ENCODE data around the gene CLK3.

Gene CLK3

GRCh38 chr15:74611834-74612233, 3.8 kb upstream of the CLK3 start:
- Histone ChIP-seq H3K27ac (ENCODE audit: insufficient read depth, low read depth, low read length, poor library complexity, severe bottlenecking) (no peak overlapping the region), H3K36me3 (ENCODE audit: control insufficient read depth, insufficient read depth, low read length) (no peaks in the 10 kb centered on the region), H3K27me3 (ENCODE audit: control insufficient read depth, insufficient read depth, low read length, poor library complexity, severe bottlenecking) (no peaks in the 10 kb centered on the region), H3K9me3 (ENCODE audit: control insufficient read depth, low read length) (no peaks in the 10 kb centered on the region), H3K4me1 (ENCODE audit: control insufficient read depth, insufficient read depth, low read length) (peaks cover 23% of the 10 kb centered on the region), H3K4me3 (ENCODE audit: insufficient read depth, low read depth, low read length) (no peak overlapping the region)
- WGBS, 2 experiments, result 93 to 96% methylated on average over 6 of the region's 6 CpGs

GRCh38 chr15:74612677-74613076, 3.0 kb upstream of the CLK3 start:
- no peak overlapping the region for H3K27ac ChIP-seq (ENCODE audit: insufficient read depth, low read depth, low read length, poor library complexity, severe bottlenecking)
- no peaks in the 10 kb centered on the region for H3K36me3 ChIP-seq (ENCODE audit: control insufficient read depth, insufficient read depth, low read length)
- no peak overlapping the region for H3K4me3 ChIP-seq (ENCODE audit: insufficient read depth, low read depth, low read length)
- 90 to 92% methylated on average over 2 of the region's 2 CpGs for WGBS, 2 experiments
- H3K27me3 ChIP-seq (ENCODE audit: control insufficient read depth, insufficient read depth, low read length, poor library complexity, severe bottlenecking), result no peaks in the 10 kb centered on the region
- H3K9me3 ChIP-seq (ENCODE audit: control insufficient read depth, low read length), result no peaks in the 10 kb centered on the region
- H3K4me1 ChIP-seq (ENCODE audit: control insufficient read depth, insufficient read depth, low read length), result peaks cover 31% of the 10 kb centered on the region

GRCh38 chr15:74613089-74613952, 2.3 kb upstream of the CLK3 start:
- Histone ChIP-seq H3K9me3 (ENCODE audit: control insufficient read depth, low read length) (no peaks in the 10 kb centered on the region), H3K4me1 (ENCODE audit: control insufficient read depth, insufficient read depth, low read length) (peaks cover 38% of the 10 kb centered on the region), H3K27ac (ENCODE audit: insufficient read depth, low read depth, low read length, poor library complexity, severe bottlenecking) (no peak overlapping the region), H3K27me3 (ENCODE audit: control insufficient read depth, insufficient read depth, low read length, poor library complexity, severe bottlenecking) (no peaks in the 10 kb centered on the region), H3K36me3 (ENCODE audit: control insufficient read depth, insufficient read depth, low read length) (no peaks in the 10 kb centered on the region), H3K4me3 (ENCODE audit: insufficient read depth, low read depth, low read length) (no peak overlapping the region)
- 89 to 96% methylated on average over 6 of the region's 6 CpGs for whole genome bisulfite sequencing, 2 experiments

GRCh38 chr15:74613953-74614743, 1.5 kb upstream of the CLK3 start:
- Histone ChIP-seq H3K4me3 (ENCODE audit: insufficient read depth, low read depth, low read length) (peak overlapping the region; percentile 84), H3K4me1 (ENCODE audit: control insufficient read depth, insufficient read depth, low read length) (peaks cover 39% of the 10 kb centered on the region), H3K9me3 (ENCODE audit: control insufficient read depth, low read length) (no peaks in the 10 kb centered on the region), H3K27ac (ENCODE audit: insufficient read depth, low read depth, low read length, poor library complexity, severe bottlenecking) (no peak overlapping the region), H3K36me3 (ENCODE audit: control insufficient read depth, insufficient read depth, low read length) (no peaks in the 10 kb centered on the region), H3K27me3 (ENCODE audit: control insufficient read depth, insufficient read depth, low read length, poor library complexity, severe bottlenecking) (no peaks in the 10 kb centered on the region)
- WGBS, 2 experiments, result 45 to 46% methylated on average over 37 to 38 of the region's 38 CpGs

GRCh38 chr15:74614744-74615507, 710 bp upstream of the CLK3 start:
- H3K9me3 ChIP-seq (ENCODE audit: control insufficient read depth, low read length), result no peaks in the 10 kb centered on the region
- H3K27me3 ChIP-seq (ENCODE audit: control insufficient read depth, insufficient read depth, low read length, poor library complexity, severe bottlenecking), result no peaks in the 10 kb centered on the region
- WGBS, 2 experiments, result 0% methylated on average over 76 of the region's 76 CpGs
- H3K36me3 ChIP-seq (ENCODE audit: control insufficient read depth, insufficient read depth, low read length), result no peaks in the 10 kb centered on the region
- peak overlapping the region; percentile 84 for H3K4me3 ChIP-seq (ENCODE audit: insufficient read depth, low read depth, low read length)
- H3K4me1 ChIP-seq (ENCODE audit: control insufficient read depth, insufficient read depth, low read length), result peaks cover 33% of the 10 kb centered on the region
- peak overlapping the region; percentile 95 for H3K27ac ChIP-seq (ENCODE audit: insufficient read depth, low read depth, low read length, poor library complexity, severe bottlenecking)

GRCh38 chr15:74616366-74616939, 817 bp downstream of the CLK3 start:
- no peaks in the 10 kb centered on the region for H3K27me3 ChIP-seq (ENCODE audit: control insufficient read depth, insufficient read depth, low read length, poor library complexity, severe bottlenecking)
- peak overlapping the region; percentile 84 for H3K4me3 ChIP-seq (ENCODE audit: insufficient read depth, low read depth, low read length)
- 22 to 24% methylated on average over 18 of the region's 18 CpGs for WGBS, 2 experiments
- peaks cover 22% of the 10 kb centered on the region for H3K4me1 ChIP-seq (ENCODE audit: control insufficient read depth, insufficient read depth, low read length)
- H3K27ac ChIP-seq (ENCODE audit: insufficient read depth, low read depth, low read length, poor library complexity, severe bottlenecking), result peak overlapping the region; percentile 95
- H3K9me3 ChIP-seq (ENCODE audit: control insufficient read depth, low read length), result no peaks in the 10 kb centered on the region
- H3K36me3 ChIP-seq (ENCODE audit: control insufficient read depth, insufficient read depth, low read length), result peaks cover 9% of the 10 kb centered on the region

GRCh38 chr15:74616996-74617395, 1.4 kb downstream of the CLK3 start:
- Histone ChIP-seq H3K4me1 (ENCODE audit: control insufficient read depth, insufficient read depth, low read length) (peaks cover 22% of the 10 kb centered on the region), H3K9me3 (ENCODE audit: control insufficient read depth, low read length) (no peaks in the 10 kb centered on the region), H3K4me3 (ENCODE audit: insufficient read depth, low read depth, low read length) (peak overlapping the region; percentile 84), H3K27ac (ENCODE audit: insufficient read depth, low read depth, low read length, poor library complexity, severe bottlenecking) (no peak overlapping the region), H3K27me3 (ENCODE audit: control insufficient read depth, insufficient read depth, low read length, poor library complexity, severe bottlenecking) (no peaks in the 10 kb centered on the region), H3K36me3 (ENCODE audit: control insufficient read depth, insufficient read depth, low read length) (peaks cover 9% of the 10 kb centered on the region)

GRCh38 chr15:74618841-74619596, 3.4 kb downstream of the CLK3 start:
- Histone ChIP-seq H3K36me3 (ENCODE audit: control insufficient read depth, insufficient read depth, low read length) (peaks cover 28% of the 10 kb centered on the region), H3K4me3 (ENCODE audit: insufficient read depth, low read depth, low read length) (no peak overlapping the region), H3K27me3 (ENCODE audit: control insufficient read depth, insufficient read depth, low read length, poor library complexity, severe bottlenecking) (no peaks in the 10 kb centered on the region), H3K9me3 (ENCODE audit: control insufficient read depth, low read length) (no peaks in the 10 kb centered on the region), H3K4me1 (ENCODE audit: control insufficient read depth, insufficient read depth, low read length) (peaks cover 22% of the 10 kb centered on the region), H3K27ac (ENCODE audit: insufficient read depth, low read depth, low read length, poor library complexity, severe bottlenecking) (no peak overlapping the region)
- 93 to 95% methylated on average over 15 of the region's 15 CpGs for WGBS, 2 experiments

- Histone ChIP-seq H3K4me3 (ENCODE audit: insufficient read depth, low read depth, low read length) (no peak overlapping the region), H3K36me3 (ENCODE audit: control insufficient read depth, insufficient read depth, low read length) (peaks cover 28% of the 10 kb centered on the region), H3K4me1 (ENCODE audit: control insufficient read depth, insufficient read depth, low read length) (peaks cover 22% of the 10 kb centered on the region), H3K27ac (ENCODE audit: insufficient read depth, low read depth, low read length, poor library complexity, severe bottlenecking) (no peak overlapping the region), H3K27me3 (ENCODE audit: control insufficient read depth, insufficient read depth, low read length, poor library complexity, severe bottlenecking) (no peaks in the 10 kb centered on the region), H3K9me3 (ENCODE audit: control insufficient read depth, low read length) (no peaks in the 10 kb centered on the region)
- WGBS, 2 experiments, result 96 to 97% methylated on average over 27 of the region's 27 CpGs
These were observed 4.4 kb downstream of the CLK3 start for GRCh38 chr15:74619916-74620635.

All from ectodermal cell (in vitro differentiated cells).